ENCODE data around the gene KIAA1217. TPM values are rescaled to one million over a fixed set of nuclear protein-coding genes. Genes with fewer than 3 reads are reported as not detected.

KIAA1217 gene
- total RNA-seq, 1 experiment from 2014 or later = 76.2 TPM

- Histone ChIP-seq H3K9me3 (ENCODE audit: low read depth, low read length, poor library complexity, severe bottlenecking) (no peaks in the 10 kb centered on the region), H3K4me1 (ENCODE audit: insufficient read depth, low read length, poor library complexity, severe bottlenecking) (peaks cover 51% of the 10 kb centered on the region), H3K36me3 (ENCODE audit: insufficient read depth, low read length, poor library complexity, severe bottlenecking) (no peaks in the 10 kb centered on the region), H3K4me3 (ENCODE audit: low read depth, low read length, poor library complexity, severe bottlenecking) (no peak overlapping the region), H3K27ac (ENCODE audit: low read depth, low read length, poor library complexity, severe bottlenecking) (peak overlapping the region; percentile 93), H3K27me3 (replicated peaks; ENCODE audit: insufficient read depth, low read depth, low read length, poor library complexity) (no peaks in the 10 kb centered on the region)
- ChIA-PET POLR2A (ENCODE audit: low non-redundant PET) (no interaction called here), CTCF (no interaction called here)
- no peak for DNase-seq (ENCODE audit: low spot score)
- BruUV-seq (replicated peaks) = no TSS peak
- TF ChIP-seq CTCF (conservative IDR thresholded peaks at IDR 0.05; ENCODE audit: low read depth, low read length) (no peak), EZH2 (IDR thresholded peaks at IDR 0.05; ENCODE audit: borderline replicate concordance, low read depth, low read length, poor library complexity, severe bottlenecking) (no peak)
- intact Hi-C loops (cut with micrococcal nuclease; ENCODE audit: unreplicated experiment) = loop anchor here (2.0 kb wide), 1 partner anchor 387 kb away; no protein-coding TSS in a partner anchor
Measured at GRCh38 chr10:24382045-24382444, 173.1 kb downstream of the KIAA1217 start.

GRCh38 chr10:24382596-24382978 is 173.6 kb downstream of the KIAA1217 start:
- intact Hi-C loops (cut with micrococcal nuclease; ENCODE audit: unreplicated experiment) = loop anchor here (2.0 kb wide), 1 partner anchor 388 kb away; no protein-coding TSS in a partner anchor
- H3K4me3 ChIP-seq (ENCODE audit: low read depth, low read length, poor library complexity, severe bottlenecking) = no peak overlapping the region
- H3K27ac ChIP-seq (ENCODE audit: low read depth, low read length, poor library complexity, severe bottlenecking) = peak overlapping the region; percentile 93
- H3K9me3 ChIP-seq (ENCODE audit: low read depth, low read length, poor library complexity, severe bottlenecking) = no peaks in the 10 kb centered on the region
- H3K4me1 ChIP-seq (ENCODE audit: insufficient read depth, low read length, poor library complexity, severe bottlenecking) = peaks cover 51% of the 10 kb centered on the region
- TF ChIP-seq EZH2 (IDR thresholded peaks at IDR 0.05; ENCODE audit: borderline replicate concordance, low read depth, low read length, poor library complexity, severe bottlenecking) = no peak
- TF ChIP-seq CTCF (conservative IDR thresholded peaks at IDR 0.05; ENCODE audit: low read depth, low read length) = no peak
- ChIA-PET CTCF (interaction anchor here (1.7 kb wide), 1 partner anchor 388 kb away, joined by 6 read pairs; no protein-coding TSS in a partner anchor), POLR2A (ENCODE audit: low non-redundant PET) (no interaction called here)
- DNase-seq (ENCODE audit: low spot score) = no peak
- no TSS peak for BruUV-seq (replicated peaks)
- no peaks in the 10 kb centered on the region for H3K27me3 ChIP-seq (replicated peaks; ENCODE audit: insufficient read depth, low read depth, low read length, poor library complexity)
- H3K36me3 ChIP-seq (ENCODE audit: insufficient read depth, low read length, poor library complexity, severe bottlenecking) = no peaks in the 10 kb centered on the region

- no peak for DNase-seq (ENCODE audit: low spot score)
- POLR2A ChIA-PET (ENCODE audit: low non-redundant PET) = interaction anchor here (0.6 kb wide), 1 partner anchor 402 kb away, joined by 3 read pairs; no protein-coding TSS in a partner anchor
- intact Hi-C loops (cut with micrococcal nuclease; ENCODE audit: unreplicated experiment) = loop anchor here (2.0 kb wide), 1 partner anchor 388 kb away; no protein-coding TSS in a partner anchor
Measured at GRCh38 chr10:24382979-24383663, 174.2 kb downstream of the KIAA1217 start.

More at GRCh38 chr10:24382979-24383663, 174.2 kb downstream of the KIAA1217 start:
- no peaks in the 10 kb centered on the region for H3K36me3 ChIP-seq (ENCODE audit: insufficient read depth, low read length, poor library complexity, severe bottlenecking)
- H3K4me3 ChIP-seq (ENCODE audit: low read depth, low read length, poor library complexity, severe bottlenecking) = no peak overlapping the region
- H3K4me1 ChIP-seq (ENCODE audit: insufficient read depth, low read length, poor library complexity, severe bottlenecking) = peaks cover 50% of the 10 kb centered on the region
- H3K27ac ChIP-seq (ENCODE audit: low read depth, low read length, poor library complexity, severe bottlenecking) = peak overlapping the region; percentile 93
- TF ChIP-seq EZH2 (IDR thresholded peaks at IDR 0.05; ENCODE audit: borderline replicate concordance, low read depth, low read length, poor library complexity, severe bottlenecking) (no peak), CTCF (conservative IDR thresholded peaks at IDR 0.05; ENCODE audit: low read depth, low read length) (no peak)
- BruUV-seq (replicated peaks) = TSS peak; percentile 70
- no peaks in the 10 kb centered on the region for H3K27me3 ChIP-seq (replicated peaks; ENCODE audit: insufficient read depth, low read depth, low read length, poor library complexity)
- CTCF ChIA-PET = interaction anchor here (0.7 to 1.7 kb wide), 3 partner anchors 135 to 1225 kb away, joined by 4 to 6 read pairs (median 4); no protein-coding TSS in a partner anchor
- no peaks in the 10 kb centered on the region for H3K9me3 ChIP-seq (ENCODE audit: low read depth, low read length, poor library complexity, severe bottlenecking)
